OCI-LY3 (cell line): ENCODE measurements around the gene ANKRD28.

ENCODE experiments used
- H2AFZ ChIP-seq: fragments of 200-600, 300-600 bp; shearing (Covaris generic); 2 replicates; pipeline ENCODE4 v1.6.0; 2014; ENCODE audit warnings: antibody characterized with exemption, low read depth, low read length
- H3K27ac ChIP-seq: fragments of 200-600, 300-600 bp; sonication (generic); 2 replicates; pipeline ENCODE4 v1.5.1; 2014; ENCODE audit warnings: mild to moderate bottlenecking, low read length, moderate library complexity, mixed read lengths
- H3K27me3 ChIP-seq: fragments of 200-600, 300-600 bp; sonication (generic); 2 replicates; pipeline ENCODE4 v1.6.1; 2014; ENCODE audit warnings: low read depth, low read length, mixed read lengths
- H3K36me3 ChIP-seq: fragments of 200-600, 300-600 bp; sonication (generic); replicated peaks from 2 replicates; pipeline ENCODE3; 2014; ENCODE audit warnings: low read depth, low read length, mixed read lengths
- H3K4me1 ChIP-seq: fragments of 300-600, 200-600 bp; sonication (generic); 2 replicates; pipeline ENCODE4 v1.6.1; 2014; ENCODE audit warnings: low read length, mixed read lengths
- H3K4me2 ChIP-seq: fragments of 200-600, 300-600 bp; sonication (generic); 2 replicates; pipeline ENCODE4 v1.6.1; 2014; ENCODE audit warnings: low read length, mixed read lengths
- H3K4me3 ChIP-seq: fragments of 300-600, 200-600 bp; sonication (generic); 2 replicates; pipeline ENCODE4 v1.5.1; 2014; ENCODE audit warnings: antibody characterized with exemption, mild to moderate bottlenecking, low read length, moderate library complexity
- H3K79me2 ChIP-seq: fragments of 300-600, 200-600 bp; shearing (Covaris generic); 2 replicates; pipeline ENCODE4 v1.6.1; 2014; ENCODE audit warnings: mild to moderate bottlenecking, low read length, mixed read lengths
- H3K9ac ChIP-seq: fragments of 300-600, 200-600 bp; shearing (Covaris generic); 2 replicates; pipeline ENCODE4 v1.6.0; 2014; ENCODE audit warnings: mild to moderate bottlenecking, low read length, moderate library complexity
- H3K9me3 ChIP-seq: fragments of 200-600, 300-600 bp; shearing (Covaris generic); 2 replicates; pipeline ENCODE4 v1.6.1; 2014; ENCODE audit warnings: low read length, mixed read lengths; ENCODE audit not compliant: insufficient read depth
- H4K20me1 ChIP-seq: fragments of 200-600, 300-600 bp; sonication (generic); 2 replicates; pipeline ENCODE4 v1.6.1; 2016; ENCODE audit warnings: low read length, mixed read lengths; ENCODE audit not compliant: insufficient read depth
- CTCF ChIP-seq: fragments of 200-600, 300-600 bp; sonication (generic); IDR thresholded peaks from 2 replicates; pipeline ENCODE4 v1.5.1; 2014; ENCODE audit warnings: antibody characterized with exemption, low read length, low read depth
- EZH2phosphoT487 ChIP-seq: fragments of 200-600 bp; shearing (Covaris generic); IDR thresholded peaks from 2 replicates; pipeline ENCODE4 v1.6.1; 2018; ENCODE audit warnings: antibody characterized with exemption, mixed run types, low read depth

Gene ANKRD28

DNA sequence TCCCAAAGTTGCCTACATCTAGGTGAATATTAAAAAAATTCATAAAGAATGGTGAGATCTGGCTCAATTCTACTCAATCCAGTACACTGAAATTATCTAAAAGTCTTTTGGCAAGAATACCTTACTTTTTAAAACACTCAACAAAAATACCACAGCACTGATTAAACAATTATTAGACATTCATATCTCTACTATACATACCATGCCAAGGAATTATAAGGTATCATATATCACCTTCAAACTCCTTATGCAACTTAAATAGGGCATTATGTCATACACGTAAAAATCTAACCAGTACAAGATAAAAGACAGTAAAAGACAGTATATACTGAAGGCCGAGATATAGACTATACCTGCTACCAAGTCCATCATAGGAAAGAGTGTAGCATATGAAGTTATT, 6.1 kb upstream of the ANKRD28 start:
- no peaks in the 10 kb centered on the region for H3K9me3 ChIP-seq
- H4K20me1 ChIP-seq, result peaks cover 15% of the 10 kb centered on the region; the same call in 1 of the 2 replicates
- no peak overlapping the region for H2AFZ ChIP-seq
- H3K4me3 ChIP-seq, result no peak overlapping the region
- peaks cover 22% of the 10 kb centered on the region for H3K79me2 ChIP-seq
- H3K9ac ChIP-seq, result no peak overlapping the region
- no peaks in the 10 kb centered on the region for H3K36me3 ChIP-seq
- H3K27ac ChIP-seq, result no peak overlapping the region
- no peaks in the 10 kb centered on the region for H3K27me3 ChIP-seq
- no peak overlapping the region for H3K4me2 ChIP-seq
- no peak for TF ChIP-seq EZH2phosphoT487
- no peak for TF ChIP-seq CTCF
- peaks cover 37% of the 10 kb centered on the region for H3K4me1 ChIP-seq

GRCh38 chr3:15801298-15801697, 3.5 kb upstream of the ANKRD28 start:
- Histone ChIP-seq H3K79me2 (peaks cover 32% of the 10 kb centered on the region), H3K27ac (no peak overlapping the region), H3K36me3 (no peaks in the 10 kb centered on the region), H4K20me1 (peaks cover 7% of the 10 kb centered on the region; the same call in 1 of the 2 replicates), H3K9me3 (no peaks in the 10 kb centered on the region), H3K4me3 (no peak overlapping the region), H3K9ac (no peak overlapping the region), H3K4me2 (no peak overlapping the region), H2AFZ (no peak overlapping the region), H3K27me3 (no peaks in the 10 kb centered on the region), H3K4me1 (peaks cover 49% of the 10 kb centered on the region)
- TF ChIP-seq CTCF (no peak), EZH2phosphoT487 (no peak)

- Histone ChIP-seq H4K20me1 (peaks cover 7% of the 10 kb centered on the region; the same call in 1 of the 2 replicates), H3K27ac (no peak overlapping the region), H3K9ac (no peak overlapping the region), H3K4me1 (peaks cover 50% of the 10 kb centered on the region), H3K4me3 (no peak overlapping the region), H3K27me3 (no peaks in the 10 kb centered on the region), H3K9me3 (no peaks in the 10 kb centered on the region), H3K36me3 (no peaks in the 10 kb centered on the region), H2AFZ (no peak overlapping the region), H3K79me2 (peaks cover 34% of the 10 kb centered on the region), H3K4me2 (no peak overlapping the region)
- TF ChIP-seq EZH2phosphoT487 (no peak), CTCF (no peak)
These were observed 3.0 kb upstream of the ANKRD28 start for GRCh38 chr3:15800780-15801179.

- no peaks in the 10 kb centered on the region for H3K9me3 ChIP-seq
- H3K4me1 ChIP-seq, result peaks cover 51% of the 10 kb centered on the region
- H3K36me3 ChIP-seq, result no peaks in the 10 kb centered on the region
- TF ChIP-seq EZH2phosphoT487 (no peak), CTCF (no peak)
- H3K27ac ChIP-seq, result no peak overlapping the region
- no peak overlapping the region for H3K4me3 ChIP-seq
- no peak overlapping the region for H3K9ac ChIP-seq
- H4K20me1 ChIP-seq, result peaks cover 7% of the 10 kb centered on the region; the same call in 1 of the 2 replicates
- H3K79me2 ChIP-seq, result peaks cover 34% of the 10 kb centered on the region
- H3K4me2 ChIP-seq, result no peak overlapping the region
- no peaks in the 10 kb centered on the region for H3K27me3 ChIP-seq
- H2AFZ ChIP-seq, result no peak overlapping the region
These were observed 2.5 kb upstream of the ANKRD28 start for GRCh38 chr3:15800327-15800726.
